Measurements from ENCODE around the gene TUBB6. TPM values are rescaled to one million over a fixed set of nuclear protein-coding genes. Genes with fewer than 3 reads are reported as not detected.
A peak's percentile ranks its signal among the peaks of the same experiment; 100 is the strongest.

TUBB6 gene
- total RNA-seq, 1 experiment from 2014 or later: 126 TPM

GRCh38 chr18:12291161-12291560 lies 16.9 kb upstream of the TUBB6 start:
- no peak for DNase-seq (ENCODE audit: low spot score)

GRCh38 chr18:12291690-12292089 lies 16.4 kb upstream of the TUBB6 start:
- DNase-seq (ENCODE audit: low spot score): no peak

- DNase-seq (ENCODE audit: low spot score): no peak
Measured at GRCh38 chr18:12293831-12294230, 14.2 kb upstream of the TUBB6 start.

GRCh38 chr18:12295389-12296086 lies 12.5 kb upstream of the TUBB6 start:
- DNase-seq (ENCODE audit: low spot score): no peak

DNA sequence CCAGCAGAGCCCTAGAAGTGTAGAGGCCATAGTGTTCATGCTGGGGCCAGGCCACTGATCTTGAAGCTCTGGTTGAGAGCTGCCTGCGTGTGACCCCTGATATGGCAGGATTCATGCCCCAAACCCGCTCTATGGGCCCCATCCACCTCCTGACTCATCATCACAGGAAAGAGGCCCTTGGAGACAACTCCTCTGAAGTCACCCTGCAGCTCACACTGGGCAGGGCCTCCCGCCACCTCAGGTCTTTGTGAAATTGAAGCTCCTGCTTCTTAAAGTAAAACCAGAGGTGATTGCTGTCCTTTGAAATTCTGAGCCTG lies 12.0 kb upstream of the TUBB6 start:
- no peak for DNase-seq (ENCODE audit: low spot score)

GRCh38 chr18:12296457-12296856 lies 11.6 kb upstream of the TUBB6 start:
- DNase-seq (ENCODE audit: low spot score): no peak

DNA sequence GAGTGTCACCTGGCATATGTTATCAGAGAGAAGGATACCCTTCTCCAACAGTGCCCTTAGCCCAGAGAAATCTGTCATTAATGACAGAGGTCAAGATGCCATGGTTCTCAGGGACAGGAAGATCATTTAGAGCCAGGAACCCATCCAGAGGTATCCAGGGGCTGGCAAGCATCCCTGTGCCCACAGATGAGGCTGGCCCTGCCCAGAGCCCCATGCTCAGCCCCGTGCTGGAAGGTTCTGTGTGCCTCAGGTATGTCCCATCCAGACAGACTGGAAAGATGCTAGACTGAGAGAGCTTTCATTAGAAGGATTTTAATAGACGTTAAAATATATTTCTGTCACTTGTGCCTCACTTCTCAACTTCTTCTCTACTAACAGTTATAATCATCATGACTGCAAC lies 8.2 kb upstream of the TUBB6 start:
- no peak for DNase-seq (ENCODE audit: low spot score)

DNA sequence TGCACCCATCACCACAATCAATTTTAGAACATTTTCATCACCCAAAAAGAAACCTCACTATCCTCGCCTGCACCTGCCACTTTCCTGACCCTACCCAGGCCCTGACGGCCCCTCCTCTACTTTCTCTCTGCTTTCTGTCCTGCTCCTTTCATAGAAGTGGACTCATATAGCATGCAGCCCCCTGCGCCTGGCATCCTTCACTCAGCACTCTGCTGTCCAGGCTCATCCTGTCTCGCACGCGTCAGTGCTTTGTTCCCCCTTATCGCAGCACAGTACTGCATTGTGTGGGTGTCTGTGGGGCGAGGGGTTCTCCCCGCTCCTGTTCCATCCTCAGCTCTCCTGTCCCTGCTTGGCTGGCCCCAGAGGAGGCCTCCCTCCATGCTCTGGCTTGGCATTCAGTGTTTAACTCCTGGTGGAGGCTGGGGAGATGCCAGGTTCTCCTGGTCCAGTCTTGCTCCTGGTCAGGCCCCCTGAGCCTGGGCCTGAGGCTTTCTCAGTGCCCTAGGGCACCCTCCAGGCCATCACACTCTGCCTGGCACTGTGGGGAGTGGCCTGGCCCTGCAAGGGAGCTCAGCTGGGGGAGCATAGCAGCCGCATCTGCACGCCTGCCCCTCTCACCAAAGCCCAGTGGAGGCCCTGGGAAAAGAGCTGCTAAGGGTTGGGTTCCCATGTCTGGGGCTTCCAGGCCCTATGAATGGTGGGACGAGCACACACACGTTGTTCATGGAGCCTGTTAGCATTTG lies 6.6 kb upstream of the TUBB6 start:
- DNase-seq (ENCODE audit: low spot score): no peak

GRCh38 chr18:12302391-12303147 lies 5.5 kb upstream of the TUBB6 start:
- DNase-seq (ENCODE audit: low spot score): no peak

- no peak for DNase-seq (ENCODE audit: low spot score)
Measured at GRCh38 chr18:12304351-12305210, 3.5 kb upstream of the TUBB6 start.

DNA sequence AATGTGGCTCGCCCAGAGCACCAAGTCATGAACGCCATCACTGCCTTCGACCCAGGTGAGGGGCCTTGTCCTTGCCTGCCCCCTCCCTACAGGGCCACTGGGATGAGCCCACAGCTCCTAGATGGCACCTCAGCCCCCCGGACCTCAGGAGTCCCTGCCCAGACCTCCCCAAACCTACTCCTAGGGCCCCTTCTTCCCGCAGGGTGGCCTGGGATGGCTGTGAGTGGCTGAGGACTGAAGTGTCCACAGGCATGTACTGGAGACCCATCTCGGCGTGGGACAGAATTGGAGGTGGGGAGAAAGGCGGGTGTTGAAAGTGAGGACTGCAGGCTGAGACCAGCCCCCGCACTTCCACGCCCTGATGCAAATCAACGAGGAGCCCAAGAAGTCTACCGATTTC lies 2.8 kb upstream of the TUBB6 start:
- no peak for DNase-seq (ENCODE audit: low spot score)

GRCh38 chr18:12305930-12306629 lies 2.0 kb upstream of the TUBB6 start:
- no peak for DNase-seq (ENCODE audit: low spot score)

DNA sequence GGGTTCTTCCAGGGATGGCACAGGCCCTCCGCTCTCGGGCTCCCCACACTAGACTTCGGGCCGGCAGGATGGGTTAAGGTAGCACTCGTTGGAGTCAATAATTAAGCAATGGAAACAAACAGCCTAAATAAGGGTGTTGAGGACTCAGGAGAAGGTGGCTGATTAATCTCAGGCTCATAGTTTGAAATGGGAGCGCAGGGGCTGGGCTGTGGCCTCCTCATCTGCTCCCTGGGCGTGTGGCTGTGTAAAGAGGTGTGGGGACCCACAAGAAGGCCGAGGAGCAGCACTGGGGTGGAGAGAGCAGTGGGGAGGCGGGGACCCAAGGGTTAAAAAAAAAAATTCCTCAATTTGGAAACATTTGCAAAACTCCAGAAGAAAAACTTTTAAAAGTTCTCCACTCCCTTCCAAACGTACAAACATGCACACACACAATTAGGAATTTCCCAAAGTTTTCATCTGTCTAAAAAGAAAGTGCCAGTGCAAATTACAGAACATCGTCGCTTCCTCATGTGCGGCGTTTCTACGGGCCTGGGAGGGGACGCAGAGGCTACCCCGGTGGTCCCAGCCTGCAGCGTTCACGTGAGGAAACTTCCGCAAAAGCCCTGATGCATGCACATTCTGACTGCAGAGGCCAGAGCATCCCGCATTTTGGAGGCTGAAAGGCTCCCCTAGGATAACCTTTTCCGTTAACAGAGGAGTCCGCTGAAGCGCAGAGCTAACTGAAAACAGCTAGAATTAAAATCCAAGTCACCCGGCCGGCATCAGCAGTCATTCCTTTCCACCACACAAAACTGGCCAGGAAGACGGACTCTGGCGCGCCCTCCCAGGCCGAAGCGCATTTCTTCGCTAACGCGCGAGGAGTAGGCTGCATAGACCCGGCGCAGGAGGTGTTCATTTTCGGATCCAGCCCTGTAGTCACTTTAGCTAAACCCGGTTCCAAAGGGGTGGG lies 1.0 kb upstream of the TUBB6 start:
- no peak for DNase-seq (ENCODE audit: low spot score)

GRCh38 chr18:12308386-12309100 lies 502 bp downstream of the TUBB6 start:
- DNase-seq (ENCODE audit: low spot score): peak; percentile 64

- DNase-seq (ENCODE audit: low spot score): no peak
Measured at GRCh38 chr18:12309683-12310198, 1.7 kb downstream of the TUBB6 start.

DNA sequence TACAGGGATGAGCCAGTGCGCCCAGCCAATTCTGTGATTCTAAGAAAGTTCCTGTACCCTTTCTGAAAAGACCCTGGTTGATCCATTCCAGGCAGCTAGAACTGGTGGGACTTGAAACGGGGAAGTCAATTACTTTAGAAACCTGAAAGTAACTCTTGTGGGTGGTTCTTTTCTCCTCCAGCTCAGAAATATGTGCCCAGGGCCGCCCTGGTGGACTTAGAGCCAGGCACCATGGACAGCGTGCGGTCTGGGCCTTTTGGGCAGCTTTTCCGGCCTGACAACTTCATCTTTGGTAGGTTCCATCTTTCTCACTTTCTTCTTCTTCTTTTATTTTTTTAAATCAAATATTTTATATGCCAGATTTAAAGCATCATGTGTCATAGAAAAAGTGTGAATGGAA lies 2.7 kb downstream of the TUBB6 start:
- no peak for DNase-seq (ENCODE audit: low spot score)

GRCh38 chr18:12312976-12313375 lies 4.9 kb downstream of the TUBB6 start:
- DNase-seq (ENCODE audit: low spot score): no peak

DNA sequence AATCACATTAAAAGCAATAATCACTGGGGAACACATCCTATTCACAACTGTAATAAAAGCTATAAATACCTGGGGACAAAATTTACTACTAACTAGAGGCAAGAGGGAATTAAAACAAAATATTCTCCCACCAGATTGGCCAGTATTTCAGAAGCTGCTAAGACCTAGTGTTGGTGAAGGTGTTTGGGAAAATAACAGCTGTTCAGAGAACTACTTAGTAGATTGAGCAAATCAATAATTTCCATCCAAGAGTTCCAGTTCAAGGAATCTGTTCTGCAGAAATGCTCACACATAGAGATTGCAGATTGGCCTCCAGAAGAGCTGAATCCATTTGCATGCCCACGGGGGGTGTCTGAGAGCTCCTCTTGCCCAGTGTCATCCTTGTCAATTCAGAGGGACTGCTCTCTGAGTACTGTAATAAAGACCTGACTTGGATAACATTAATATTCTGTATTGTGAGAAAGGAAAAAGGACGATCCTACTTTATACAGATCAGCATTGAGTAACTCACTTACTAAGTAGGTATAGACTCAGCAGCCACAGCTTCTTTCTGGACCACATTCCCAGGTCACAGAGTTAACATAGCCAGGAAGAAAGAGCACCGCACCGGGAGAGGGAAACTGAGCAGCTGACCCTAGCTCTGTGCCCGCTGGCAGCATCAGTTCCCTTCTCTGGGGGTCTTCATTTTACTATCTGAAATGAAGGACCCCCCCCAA lies 5.6 kb downstream of the TUBB6 start:
- no peak for DNase-seq (ENCODE audit: low spot score)
